Raji (cell line): Measurements from ENCODE around the gene SLC19A2.

Experiments used
- POLR2A ChIP-seq: IDR thresholded peaks from 2 replicates; pipeline ENCODE4 v1.6.1; 2011; ENCODE audit warnings: low read depth, low read length, control low read depth; ENCODE audit not compliant: insufficient read depth

Gene SLC19A2

GRCh38 chr1:169462385-169462784 is 23.4 kb downstream of the SLC19A2 start:
- TF ChIP-seq POLR2A: no peak

GRCh38 chr1:169461390-169462000 is 24.2 kb downstream of the SLC19A2 start:
- no peak for TF ChIP-seq POLR2A

DNA sequence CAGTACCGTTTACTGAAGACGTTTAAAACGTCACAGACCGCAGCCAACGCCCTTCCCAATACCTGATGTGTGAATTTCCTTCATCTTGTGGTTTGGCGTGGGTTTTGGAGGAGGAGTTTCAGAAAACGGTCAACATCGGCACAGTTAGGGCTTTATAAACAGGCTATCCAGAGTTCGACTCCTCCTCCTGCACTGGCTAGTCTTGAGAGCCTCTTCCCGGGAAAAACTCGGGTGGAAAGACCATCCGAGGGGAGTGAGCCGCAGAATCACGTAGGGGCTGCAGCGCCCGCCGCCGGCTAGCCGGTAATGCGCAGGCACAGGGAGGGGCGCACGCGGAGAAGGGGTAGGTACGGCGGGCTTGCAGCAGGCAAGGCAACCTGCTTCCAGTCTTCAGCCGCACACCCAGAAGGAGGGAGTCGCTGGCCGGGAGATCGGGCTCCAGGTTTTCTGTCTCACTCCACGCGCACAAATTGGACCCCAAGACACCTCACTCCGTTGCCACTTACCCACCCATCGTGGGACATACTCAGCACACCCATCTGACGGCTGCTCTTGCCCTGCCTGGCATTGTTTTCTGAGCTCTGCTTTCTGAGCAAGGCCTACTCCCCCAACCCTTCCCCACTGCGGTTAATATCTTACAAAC is 25.4 kb downstream of the SLC19A2 start:
- TF ChIP-seq POLR2A: no peak

GRCh38 chr1:169457443-169457842 is 28.3 kb downstream of the SLC19A2 start:
- TF ChIP-seq POLR2A: no peak

- TF ChIP-seq POLR2A: no peak
Measured at GRCh38 chr1:169456029-169456428, 29.7 kb downstream of the SLC19A2 start.

- no peak for TF ChIP-seq POLR2A
Measured at GRCh38 chr1:169452921-169453320, 32.8 kb downstream of the SLC19A2 start.

DNA sequence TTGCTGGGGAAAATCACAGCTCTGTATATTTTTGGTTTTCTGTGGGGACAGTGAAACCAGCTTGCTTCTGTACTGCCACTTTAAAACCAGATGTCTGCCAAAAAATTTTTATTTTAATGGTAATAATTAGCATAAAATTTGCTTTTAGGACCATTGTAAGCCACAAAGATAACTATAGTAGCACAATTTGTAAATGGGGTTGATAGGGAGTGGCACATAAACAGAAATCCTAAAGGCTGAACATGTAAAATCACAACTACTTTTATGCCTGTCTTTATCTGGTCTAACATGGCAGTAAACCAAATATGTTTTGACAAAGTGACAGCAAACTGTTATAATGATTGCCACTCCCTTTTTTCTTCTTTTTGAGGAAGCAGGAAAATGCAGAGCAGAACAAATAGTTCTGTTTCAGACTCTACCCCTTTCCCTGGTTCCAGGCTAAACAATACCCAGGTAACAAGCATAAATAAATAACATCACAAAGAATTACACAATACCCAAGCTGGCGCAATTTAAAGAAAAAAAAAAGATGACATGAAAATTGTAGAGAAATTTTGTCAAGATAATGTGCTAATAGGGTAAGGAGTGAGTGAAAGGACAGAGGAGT is 34.4 kb downstream of the SLC19A2 start:
- TF ChIP-seq POLR2A: no peak

DNA sequence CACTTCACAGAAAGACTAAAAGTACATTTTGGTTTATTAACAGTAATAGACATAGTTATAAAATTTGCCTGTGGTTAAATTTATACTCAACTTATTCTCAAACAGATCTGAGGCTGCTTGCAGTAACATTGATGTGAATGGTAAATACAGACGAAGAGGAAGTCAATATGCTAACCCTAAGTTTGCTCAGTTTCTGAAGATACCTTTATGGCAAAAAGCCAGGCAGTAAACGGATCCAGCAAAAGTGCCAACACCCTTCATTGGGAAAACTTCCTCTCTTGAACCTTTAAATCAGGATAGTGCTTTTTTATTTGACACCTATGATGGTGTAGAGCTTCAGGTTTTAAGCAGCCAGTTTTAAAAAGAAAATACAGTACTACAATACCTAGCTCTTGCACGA is 41.8 kb downstream of the SLC19A2 start:
- TF ChIP-seq POLR2A: no peak

- TF ChIP-seq POLR2A: no peak
Measured at GRCh38 chr1:169427081-169427641, 58.6 kb downstream of the SLC19A2 start, which contains the start of gene CCDC181. Gene CCDC181, minus strand, starts transcription at chr1:169427474. Its CDS starts 2,547 bp downstream, at chr1:169424927.

DNA sequence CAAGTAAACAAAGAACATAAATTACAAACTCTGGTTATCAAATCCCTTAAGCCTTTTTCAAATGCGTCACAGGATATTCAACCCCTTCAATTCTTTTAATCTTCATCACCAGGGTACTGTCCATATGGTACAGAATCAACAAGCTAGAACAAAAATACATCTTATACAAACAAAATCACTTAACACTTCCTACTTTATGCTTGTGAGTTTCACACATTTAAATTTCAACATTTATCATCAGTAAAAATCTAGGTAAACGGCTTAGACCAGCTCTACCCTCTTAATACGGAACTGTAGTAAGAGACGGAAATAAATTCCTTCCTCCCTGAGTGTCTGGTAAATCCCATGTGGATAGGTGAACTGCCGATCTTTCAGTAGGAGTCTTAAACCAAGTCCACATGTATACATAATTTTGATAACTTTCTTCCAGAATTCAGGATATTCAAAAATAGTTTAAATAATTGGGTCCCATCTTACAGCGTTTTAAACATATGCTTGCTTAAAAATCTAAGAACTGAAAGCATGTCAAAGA is 59.5 kb downstream of the SLC19A2 start:
- TF ChIP-seq POLR2A: no peak

GRCh38 chr1:169421309-169421708 is 64.4 kb downstream of the SLC19A2 start:
- no peak for TF ChIP-seq POLR2A

DNA sequence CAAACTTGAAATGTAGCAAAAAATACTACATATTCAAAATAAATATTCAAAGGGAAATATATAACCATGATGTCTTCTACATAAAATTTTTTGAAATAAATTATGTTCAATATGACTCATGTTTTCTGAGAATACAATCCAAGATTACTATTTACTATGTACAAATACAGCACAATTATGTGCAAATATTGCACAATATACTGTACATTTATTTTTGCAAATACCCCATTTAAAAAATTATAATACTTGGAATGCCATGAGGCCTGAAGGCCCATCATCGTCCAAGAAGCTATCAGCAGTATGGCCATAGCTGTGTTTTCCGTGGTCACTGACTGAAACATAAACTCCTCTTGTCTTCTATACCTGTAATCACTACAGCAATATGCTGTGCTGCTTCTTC is 70.8 kb downstream of the SLC19A2 start:
- TF ChIP-seq POLR2A: no peak
